Muscle of leg (tissue), 11 donors: Measurements from ENCODE around the gene HLA-A. TPM values are rescaled to one million over a fixed set of nuclear protein-coding genes. Genes with fewer than 3 reads are reported as not detected.
"Not testable (repeated sequence)": the region's sequence is repeated elsewhere in the genome, so short reads cannot be mapped to it uniquely, and the experiment has no call there.

ENCODE experiments used
- DNase-seq: peaks from one replicate; pipeline ENCODE4 v3.0.0; 2013
- H3K27ac ChIP-seq: one replicate; pipeline ENCODE4 v1.5.1; 2013; ENCODE audit warnings: mild to moderate bottlenecking, low read length, control low read depth
- H3K27me3 ChIP-seq: one replicate; pipeline ENCODE4 v1.6.1; 2013; ENCODE audit warnings: low read length; ENCODE audit not compliant: control insufficient read depth, insufficient read depth
- H3K36me3 ChIP-seq: one replicate; pipeline ENCODE4 v1.6.1; 2013; ENCODE audit warnings: low read length; ENCODE audit not compliant: control insufficient read depth, insufficient read depth
- H3K4me1 ChIP-seq: one replicate; pipeline ENCODE4 v1.6.1; 2013; ENCODE audit warnings: low read length; ENCODE audit not compliant: control insufficient read depth, insufficient read depth
- H3K4me3 ChIP-seq: one replicate; pipeline ENCODE4 v1.5.1; 2013; ENCODE audit warnings: low read length, control low read depth
- H3K9me3 ChIP-seq: replicated peaks from 2 replicates; pipeline ENCODE4 v1.6.1; 2013; ENCODE audit warnings: low read depth, low read length; ENCODE audit not compliant: control insufficient read depth
- WGBS: methylation state at CpG from one replicate; pipeline ENCODE4 v1.1.5; 2013; ENCODE audit warnings: missing lambda C conversion rate; ENCODE audit not compliant: insufficient coverage; 5-methylcytosine and 5-hydroxymethylcytosine counted together
- polyA plus RNA-seq, 8 donors: library from polyadenylated mRNA; unstranded; fragments of 120-200 nt; gene quantifications; one replicate each; pipeline versions ENCODE4 v1.2.1 to v1.2.3, GENCODE V29; 2013; ENCODE audit warnings: inconsistent platforms in 1 of 8, low replicate concordance in 1 of 8; ENCODE audit not compliant: insufficient read length in 8 of 8, insufficient read depth in 1 of 8
- total RNA-seq: library from RNA; stranded (reverse); fragments of 120-200 nt; gene quantifications from one replicate; pipeline ENCODE4 v1.2.4, GENCODE V29; 2013

HLA-A gene
- total and polyA plus RNA-seq, 9 donors: 55.7 to 138 (median 105) TPM

DNA sequence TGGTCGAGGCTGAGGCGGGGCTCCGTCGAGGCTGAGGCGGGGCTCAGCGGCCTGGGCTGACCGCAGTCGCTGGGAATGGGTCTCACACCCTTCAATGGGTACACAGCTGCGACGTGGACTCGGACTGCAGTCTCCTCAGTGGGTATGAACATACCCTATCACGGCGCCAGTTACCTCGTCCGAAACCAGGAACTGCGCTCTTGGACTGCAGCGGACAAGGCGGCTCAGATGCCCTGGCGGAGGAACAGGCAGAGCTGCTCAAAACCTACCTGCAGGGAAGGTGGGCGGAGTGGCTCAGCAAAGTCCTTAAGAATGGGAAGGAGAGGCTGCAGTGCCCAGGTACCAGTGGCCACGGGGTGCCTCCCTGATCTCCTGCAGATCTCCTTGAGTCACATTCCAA lies 14.2 kb downstream of the HLA-A start:
- Histone ChIP-seq H3K27ac (no peak overlapping the region), H3K9me3 (no peaks in the 10 kb centered on the region), H3K4me1 (no peaks in the 10 kb centered on the region), H3K27me3 (no peaks in the 10 kb centered on the region), H3K36me3 (no peaks in the 10 kb centered on the region), H3K4me3 (no peak overlapping the region)
- no peak for DNase-seq
- 84% methylated on average over 17 of the region's 21 CpGs for WGBS

GRCh38 chr6:29958046-29958445 lies 15.7 kb downstream of the HLA-A start:
- H3K4me3 ChIP-seq: no peak overlapping the region
- H3K27me3 ChIP-seq: no peaks in the 10 kb centered on the region
- no peaks in the 10 kb centered on the region for H3K36me3 ChIP-seq

DNA sequence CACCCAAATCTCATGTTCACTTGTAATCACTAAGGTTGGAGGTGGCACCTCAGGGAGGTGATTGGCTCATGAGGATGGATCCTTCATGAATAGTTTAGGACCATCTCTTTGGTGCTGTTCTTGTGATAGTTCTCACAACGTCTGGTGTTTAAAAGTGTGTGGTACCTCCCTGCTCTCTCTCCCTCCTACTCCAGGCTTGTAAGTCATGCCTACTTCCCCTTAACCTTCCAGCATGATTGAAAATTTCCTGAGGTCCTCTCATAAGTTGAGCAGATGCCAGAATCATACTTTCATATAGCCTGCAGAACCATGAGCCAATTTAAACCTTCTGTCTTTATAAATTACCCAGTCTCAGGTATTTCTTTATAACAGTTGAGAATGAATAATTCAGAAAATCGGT lies 16.6 kb downstream of the HLA-A start:
- Histone ChIP-seq H3K4me1 (no peaks in the 10 kb centered on the region), H3K4me3 (no peak overlapping the region), H3K9me3 (no peaks in the 10 kb centered on the region), H3K27me3 (no peaks in the 10 kb centered on the region), H3K27ac (no peak overlapping the region), H3K36me3 (no peaks in the 10 kb centered on the region)
- DNase-seq: no peak
- no CpG with 5 or more reads among the region's 2 CpGs for WGBS

More at GRCh38 chr6:29958046-29958445, 15.7 kb downstream of the HLA-A start:
- Histone ChIP-seq H3K4me1 (no peaks in the 10 kb centered on the region), H3K9me3 (no peaks in the 10 kb centered on the region), H3K27ac (no peak overlapping the region)
- 80% methylated on average over 1 of the region's 1 CpG for WGBS
- DNase-seq: no peak

DNA sequence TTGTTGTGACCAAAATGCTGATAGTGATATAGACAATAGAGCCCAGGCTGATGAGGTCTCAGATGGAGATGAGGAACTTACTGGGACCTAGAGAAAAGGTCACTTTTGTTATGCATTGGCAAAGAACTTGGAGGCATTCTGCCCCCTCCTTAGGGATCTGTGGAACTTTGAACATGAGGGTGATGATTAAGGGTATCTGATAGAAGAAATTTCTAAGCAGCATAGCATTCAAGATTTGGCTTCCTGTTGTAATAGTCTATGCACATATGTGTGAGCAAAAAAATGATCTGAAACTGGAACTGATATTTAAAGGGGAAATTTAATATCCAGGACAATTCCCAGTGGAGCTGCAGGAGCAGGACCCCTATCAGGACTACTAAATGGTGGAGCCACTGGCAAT lies 17.1 kb downstream of the HLA-A start:
- no peak overlapping the region for H3K27ac ChIP-seq
- DNase-seq: no peak
- no peaks in the 10 kb centered on the region for H3K9me3 ChIP-seq
- peaks cover 2% of the 10 kb centered on the region for H3K4me1 ChIP-seq
- no peaks in the 10 kb centered on the region for H3K27me3 ChIP-seq
- no peaks in the 10 kb centered on the region for H3K36me3 ChIP-seq
- no peak overlapping the region for H3K4me3 ChIP-seq

DNA sequence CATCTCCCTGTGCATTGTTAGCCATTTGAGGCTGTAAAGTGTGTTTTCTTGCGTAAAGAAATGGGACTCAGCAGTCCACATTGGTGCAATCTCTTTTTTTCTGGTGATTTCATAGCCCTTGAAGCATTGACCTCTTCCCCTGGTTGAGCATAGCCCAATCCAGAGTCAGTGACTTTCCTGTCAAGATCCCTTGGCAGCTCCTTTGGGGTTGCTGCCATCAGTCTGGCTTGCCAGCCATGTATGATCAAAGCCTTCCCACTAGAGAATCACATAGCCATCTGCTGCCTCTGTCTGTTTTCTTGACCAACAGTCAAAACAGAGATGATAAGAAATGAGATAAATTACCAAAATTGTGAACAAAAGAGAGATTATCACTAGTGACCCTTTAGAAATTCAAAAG lies 19.6 kb downstream of the HLA-A start:
- Histone ChIP-seq H3K4me3 (no peak overlapping the region), H3K27ac (no peak overlapping the region), H3K4me1 (peaks cover 23% of the 10 kb centered on the region), H3K27me3 (no peaks in the 10 kb centered on the region), H3K36me3 (no peaks in the 10 kb centered on the region), H3K9me3 (no peaks in the 10 kb centered on the region)
- DNase-seq: no peak
- WGBS: 88% methylated on average over 1 of the region's 1 CpG

DNA sequence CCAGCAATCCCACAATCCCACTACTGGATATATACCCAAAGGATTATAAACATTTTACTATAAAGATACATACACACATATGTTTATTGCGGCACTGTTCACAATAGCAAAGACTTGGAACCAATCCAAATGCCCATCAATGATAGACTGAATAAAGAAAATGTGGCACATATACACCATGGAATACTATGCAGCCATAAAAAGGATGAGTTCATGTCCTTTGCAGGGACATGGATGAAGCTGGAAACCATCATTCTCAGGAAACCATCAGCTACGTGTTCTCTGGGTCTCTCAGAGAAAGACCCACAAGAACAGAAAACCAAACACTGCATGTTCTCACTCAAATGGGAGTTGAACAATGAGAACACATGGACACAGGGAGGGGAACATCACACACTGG lies 21.4 kb downstream of the HLA-A start:
- H3K4me1 ChIP-seq: peaks cover 33% of the 10 kb centered on the region
- H3K27ac ChIP-seq, H3K27me3 ChIP-seq, DNase-seq, H3K4me3 ChIP-seq, H3K36me3 ChIP-seq, H3K9me3 ChIP-seq: not testable (repeated sequence)
- no CpG with 5 or more reads among the region's 2 CpGs for WGBS

DNA sequence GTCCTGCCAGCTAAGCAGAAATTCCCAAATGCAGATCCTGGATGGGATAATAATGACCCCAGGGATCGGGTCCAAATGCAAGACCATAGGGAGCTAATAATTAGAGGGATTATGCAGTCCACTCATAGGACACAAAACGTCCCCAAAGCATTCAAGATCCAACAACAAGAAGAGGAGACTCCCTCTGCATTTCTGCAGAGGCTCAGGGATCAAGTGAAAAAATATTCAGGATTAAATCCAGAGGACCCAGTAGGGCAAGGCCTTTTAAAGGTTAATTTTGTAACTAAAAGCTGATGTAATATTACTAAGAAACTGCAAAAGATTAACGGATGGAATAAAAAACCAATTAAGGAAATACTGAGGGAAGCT lies 22.2 kb downstream of the HLA-A start:
- Histone ChIP-seq H3K27me3 (no peaks in the 10 kb centered on the region), H3K27ac (peak overlapping the region; percentile 43), H3K4me3 (no peak overlapping the region), H3K4me1 (peaks cover 33% of the 10 kb centered on the region), H3K9me3 (no peaks in the 10 kb centered on the region), H3K36me3 (no peaks in the 10 kb centered on the region)
- WGBS: no CpG with 5 or more reads among the region's 3 CpGs
- no peak for DNase-seq

GRCh38 chr6:29964887-29965562 lies 22.7 kb downstream of the HLA-A start:
- Histone ChIP-seq H3K4me1 (peaks cover 33% of the 10 kb centered on the region), H3K4me3 (peak overlapping the region; percentile 16), H3K27me3 (no peaks in the 10 kb centered on the region), H3K36me3 (no peaks in the 10 kb centered on the region), H3K9me3 (no peaks in the 10 kb centered on the region), H3K27ac (peak overlapping the region; percentile 43)
- peak; percentile 87 for DNase-seq
- WGBS: 13% methylated on average over 7 of the region's 7 CpGs

GRCh38 chr6:29965563-29965872 lies 23.2 kb downstream of the HLA-A start:
- Histone ChIP-seq H3K27ac (peak overlapping the region; percentile 43), H3K9me3 (no peaks in the 10 kb centered on the region), H3K36me3 (no peaks in the 10 kb centered on the region), H3K4me1 (peaks cover 33% of the 10 kb centered on the region), H3K4me3 (peak overlapping the region; percentile 16), H3K27me3 (no peaks in the 10 kb centered on the region)
- 11% methylated on average over 1 of the region's 2 CpGs for WGBS
- DNase-seq: no peak

GRCh38 chr6:29965873-29966601 lies 23.7 kb downstream of the HLA-A start:
- peak overlapping the region; percentile 43 for H3K27ac ChIP-seq
- H3K36me3 ChIP-seq: no peaks in the 10 kb centered on the region
- H3K9me3 ChIP-seq: no peaks in the 10 kb centered on the region
- H3K27me3 ChIP-seq: no peaks in the 10 kb centered on the region
- no peak overlapping the region for H3K4me3 ChIP-seq
- DNase-seq: peak; percentile 83
- peaks cover 33% of the 10 kb centered on the region for H3K4me1 ChIP-seq
- 12% methylated on average over 5 of the region's 8 CpGs for WGBS
